WTC11 (cell line): ENCODE measurements around the gene MRE11. TPM values are rescaled to one million over a fixed set of nuclear protein-coding genes. Genes with fewer than 3 reads are reported as not detected.

ENCODE experiments used
- ATAC-seq: fragments of 200-7000 bp; cut with Tn5 transposase; 2 replicates; pipeline ENCODE4 v1.10.0; 2021; ENCODE audit warnings: mild to moderate bottlenecking, moderate library complexity
- CTCF ChIA-PET: fragments of 300-600 bp; sonication (Branson Sonifier 250); formaldehyde crosslinking; loops from one replicate; lab custom pipeline; 2021; ENCODE audit warnings: antibody characterized with exemption; lab: Charles Lee
- POLR2A ChIA-PET: fragments of 350-600 bp; sonication (Branson Sonifier 250); formaldehyde crosslinking; loops from one replicate; lab custom pipeline; 2021; ENCODE audit warnings: antibody characterized with exemption; lab: Charles Lee
- DNase-seq: peaks from one replicate; pipeline ENCODE4 v3.0.0; 2021; ENCODE audit warnings: low spot score
- H3K27ac Mint-ChIP-seq: 2 replicates; pipeline ENCODE4 v1.8.0; 2021; ENCODE audit warnings: mixed read lengths
- H3K27me3 Mint-ChIP-seq: 2 replicates; pipeline ENCODE4 v1.8.0; 2021; ENCODE audit warnings: low read depth, mild to moderate bottlenecking, moderate library complexity, mixed read lengths
- H3K36me3 Mint-ChIP-seq: 2 replicates; pipeline ENCODE4 v1.8.0; 2021; ENCODE audit warnings: mixed read lengths
- H3K4me1 Mint-ChIP-seq: 2 replicates; pipeline ENCODE4 v1.8.0; 2022; ENCODE audit warnings: mixed read lengths
- H3K4me3 Mint-ChIP-seq: 2 replicates; pipeline ENCODE4 v1.8.0; 2021; ENCODE audit warnings: mild to moderate bottlenecking, moderate library complexity, mixed read lengths
- H3K9me3 Mint-ChIP-seq: 2 replicates; pipeline ENCODE4 v1.8.0; 2021; ENCODE audit warnings: mixed read lengths
- ATF1 ChIP-seq: sonication (generic); formaldehyde crosslinking; IDR thresholded peaks from 2 replicates; pipeline ENCODE4 v1.8.1; 2023; ENCODE audit warnings: mild to moderate bottlenecking, moderate library complexity, missing genetic modification reagents
- ELF4 ChIP-seq: sonication (generic); formaldehyde crosslinking; IDR thresholded peaks from 2 replicates; pipeline ENCODE4 v1.8.1; 2022; ENCODE audit warnings: low read depth, mild to moderate bottlenecking, moderate library complexity, missing genetic modification reagents
- ERG ChIP-seq: fragments of 250-450 bp; sonication (Bioruptor Pico); IDR thresholded peaks from 2 replicates; pipeline ENCODE4 v1.8.0; 2021; ENCODE audit warnings: mild to moderate bottlenecking
- ETV6 ChIP-seq: sonication (generic); formaldehyde crosslinking; IDR thresholded peaks from 2 replicates; pipeline ENCODE4 v1.8.1; 2022; ENCODE audit warnings: mild to moderate bottlenecking, missing genetic modification reagents
- FOXK1 ChIP-seq: sonication (generic); formaldehyde crosslinking; IDR thresholded peaks from 2 replicates; pipeline ENCODE4 v1.8.0; 2022; ENCODE audit warnings: mild to moderate bottlenecking, moderate library complexity, missing genetic modification reagents
- GTF2I ChIP-seq: fragments of 250-450 bp; sonication (Bioruptor Pico); conservative IDR thresholded peaks from 2 replicates; pipeline ENCODE4 v1.4.0; 2021; ENCODE audit warnings: mild to moderate bottlenecking
- HMGA2 ChIP-seq: fragments of 250-450 bp; sonication (Bioruptor Pico); IDR thresholded peaks from 2 replicates; pipeline ENCODE4 v1.4.0; 2021; ENCODE audit warnings: mild to moderate bottlenecking, moderate library complexity
- MYBL2 ChIP-seq: sonication (generic); formaldehyde crosslinking; IDR thresholded peaks from 2 replicates; pipeline ENCODE4 v1.8.1; 2023; ENCODE audit warnings: mild to moderate bottlenecking, moderate library complexity, missing genetic modification reagents
- RELA ChIP-seq: sonication (generic); formaldehyde crosslinking; IDR thresholded peaks from 2 replicates; pipeline ENCODE4 v1.8.1; 2022; ENCODE audit warnings: missing genetic modification reagents, mild to moderate bottlenecking, borderline replicate concordance
- SP1 ChIP-seq: sonication (generic); formaldehyde crosslinking; conservative IDR thresholded peaks from 2 replicates; pipeline ENCODE4 v1.8.1; 2022; ENCODE audit warnings: missing genetic modification reagents
- TCF7 ChIP-seq: sonication (generic); formaldehyde crosslinking; IDR thresholded peaks from 2 replicates; pipeline ENCODE4 v1.8.0; 2022; ENCODE audit warnings: mild to moderate bottlenecking, low read depth, missing genetic modification reagents, moderate library complexity
- TEAD1 ChIP-seq: sonication (generic); formaldehyde crosslinking; IDR thresholded peaks from 2 replicates; pipeline ENCODE4 v1.8.0; 2022; ENCODE audit warnings: mild to moderate bottlenecking, missing genetic modification reagents
- TP53 ChIP-seq: sonication (generic); formaldehyde crosslinking; IDR thresholded peaks from 2 replicates; pipeline ENCODE4 v1.8.1; 2023; ENCODE audit warnings: mild to moderate bottlenecking, missing genetic modification reagents
- ZNF121 ChIP-seq: sonication (generic); formaldehyde crosslinking; IDR thresholded peaks from 2 replicates; pipeline ENCODE4 v1.8.0; 2023; ENCODE audit warnings: missing genetic modification reagents
- ZNF396 ChIP-seq: fragments of 250-450 bp; sonication (Bioruptor Pico); IDR thresholded peaks from 2 replicates; pipeline ENCODE4 v1.8.0; 2021; ENCODE audit warnings: mild to moderate bottlenecking, moderate library complexity, borderline replicate concordance
- ZNF512 ChIP-seq: sonication (generic); formaldehyde crosslinking; IDR thresholded peaks from 2 replicates; pipeline ENCODE4 v1.8.1; 2022; ENCODE audit warnings: missing genetic modification reagents, borderline replicate concordance
- total RNA-seq: library from RNA; stranded (reverse); gene quantifications from 3 replicates; pipeline ENCODE4 v1.2.3, GENCODE V29; 2021
- TF ChIP-seq, protein P1 (sequence below): sonication (generic); formaldehyde crosslinking; IDR thresholded peaks from 2 replicates; pipeline ENCODE4 v1.8.1; 2022; ENCODE audit warnings: low read depth, mild to moderate bottlenecking, moderate library complexity, missing genetic modification reagents, borderline replicate concordance
- TF ChIP-seq, protein P2 (sequence below): sonication (generic); formaldehyde crosslinking; IDR thresholded peaks from 2 replicates; pipeline ENCODE4 v1.8.1; 2022; ENCODE audit warnings: mild to moderate bottlenecking, missing genetic modification reagents, moderate library complexity, borderline replicate concordance
- TF ChIP-seq, protein P3 (sequence below): fragments of 250-450 bp; sonication (Bioruptor Pico); IDR thresholded peaks from 2 replicates; pipeline ENCODE4 v2.1.2; 2022; ENCODE audit warnings: mild to moderate bottlenecking, moderate library complexity
- TF ChIP-seq, protein P4 (sequence below): sonication (generic); formaldehyde crosslinking; IDR thresholded peaks from 2 replicates; pipeline ENCODE4 v1.8.1; 2023; ENCODE audit warnings: mild to moderate bottlenecking, moderate library complexity, missing genetic modification reagents
- TF ChIP-seq, protein P5 (sequence below): sonication (generic); formaldehyde crosslinking; IDR thresholded peaks from 2 replicates; pipeline ENCODE4 v1.8.0; 2022; ENCODE audit warnings: mild to moderate bottlenecking, missing genetic modification reagents
- TF ChIP-seq, protein P6 (sequence below): fragments of 250-450 bp; sonication (Bioruptor Pico); IDR thresholded peaks from 2 replicates; pipeline ENCODE4 v1.9.0; 2021; ENCODE audit warnings: mild to moderate bottlenecking
- TF ChIP-seq, protein P7 (sequence below): sonication (generic); formaldehyde crosslinking; conservative IDR thresholded peaks from 2 replicates; pipeline ENCODE4 v1.8.1; 2022; ENCODE audit warnings: mild to moderate bottlenecking, missing genetic modification reagents

The MRE11 gene
- total RNA-seq, 1 experiment from 2014 or later, result 34.3 TPM

DNA sequence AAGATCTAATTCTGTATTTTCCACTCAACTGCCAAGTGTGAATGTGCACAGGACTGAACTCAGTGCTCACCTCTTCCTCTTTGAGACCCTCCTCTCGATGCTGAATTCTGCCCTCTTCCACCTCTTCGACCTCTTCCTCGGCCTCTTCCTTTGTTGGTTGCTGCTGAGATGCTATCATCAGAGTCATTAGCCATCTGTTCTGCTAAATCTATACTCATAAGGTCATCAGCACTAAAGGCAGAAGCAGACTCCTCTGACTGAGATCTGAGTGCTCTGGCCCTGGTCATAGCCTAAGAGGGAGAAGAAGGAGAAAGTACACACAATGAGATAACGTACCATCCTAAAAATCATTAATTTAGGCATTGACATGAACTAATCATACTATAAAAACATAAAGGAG lies 46.5 kb downstream of the MRE11 start:
- Mint-ChIP-seq H3K4me1 (no peaks in the 10 kb centered on the region), H3K27ac (no peak overlapping the region), H3K4me3 (no peak overlapping the region), H3K27me3 (no peaks in the 10 kb centered on the region), H3K9me3 (no peaks in the 10 kb centered on the region), H3K36me3 (peaks cover 19% of the 10 kb centered on the region)
- TF ChIP-seq, protein P1, sequence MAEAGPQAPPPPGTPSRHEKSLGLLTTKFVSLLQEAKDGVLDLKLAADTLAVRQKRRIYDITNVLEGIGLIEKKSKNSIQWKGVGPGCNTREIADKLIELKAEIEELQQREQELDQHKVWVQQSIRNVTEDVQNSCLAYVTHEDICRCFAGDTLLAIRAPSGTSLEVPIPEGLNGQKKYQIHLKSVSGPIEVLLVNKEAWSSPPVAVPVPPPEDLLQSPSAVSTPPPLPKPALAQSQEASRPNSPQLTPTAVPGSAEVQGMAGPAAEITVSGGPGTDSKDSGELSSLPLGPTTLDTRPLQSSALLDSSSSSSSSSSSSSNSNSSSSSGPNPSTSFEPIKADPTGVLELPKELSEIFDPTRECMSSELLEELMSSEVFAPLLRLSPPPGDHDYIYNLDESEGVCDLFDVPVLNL, result no peak
- TF ChIP-seq ZNF512 (CRISPR knock-in tag) (no peak), MYBL2 (no peak), TP53 (CRISPR knock-in tag) (no peak), SP1 (CRISPR knock-in tag) (no peak), HMGA2 (CRISPR knock-in tag) (no peak), TEAD1 (CRISPR knock-in tag) (no peak), FOXK1 (no peak), ELF4 (no peak), ERG (CRISPR knock-in tag) (no peak)
- TF ChIP-seq, protein P2, sequence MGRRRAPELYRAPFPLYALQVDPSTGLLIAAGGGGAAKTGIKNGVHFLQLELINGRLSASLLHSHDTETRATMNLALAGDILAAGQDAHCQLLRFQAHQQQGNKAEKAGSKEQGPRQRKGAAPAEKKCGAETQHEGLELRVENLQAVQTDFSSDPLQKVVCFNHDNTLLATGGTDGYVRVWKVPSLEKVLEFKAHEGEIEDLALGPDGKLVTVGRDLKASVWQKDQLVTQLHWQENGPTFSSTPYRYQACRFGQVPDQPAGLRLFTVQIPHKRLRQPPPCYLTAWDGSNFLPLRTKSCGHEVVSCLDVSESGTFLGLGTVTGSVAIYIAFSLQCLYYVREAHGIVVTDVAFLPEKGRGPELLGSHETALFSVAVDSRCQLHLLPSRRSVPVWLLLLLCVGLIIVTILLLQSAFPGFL, result no peak
- DNase-seq (no peak), ATAC-seq (no peak)
- CTCF ChIA-PET, result no interaction called here
- POLR2A ChIA-PET, result no interaction called here

GRCh38 chr11:94445641-94446040 lies 48.0 kb downstream of the MRE11 start:
- no peaks in the 10 kb centered on the region for H3K9me3 Mint-ChIP-seq
- H3K4me1 Mint-ChIP-seq, result peaks cover 6% of the 10 kb centered on the region; the same call in 1 of the 2 replicates
- H3K36me3 Mint-ChIP-seq, result peaks cover 19% of the 10 kb centered on the region
- DNase-seq (no peak), ATAC-seq (no peak)
- CTCF ChIA-PET, result interaction anchor here (1.0 kb wide), 1 partner anchor 28 kb away, joined by 3 read pairs; no protein-coding TSS in a partner anchor
- H3K4me3 Mint-ChIP-seq, result no peak overlapping the region
- POLR2A ChIA-PET, result no interaction called here
- H3K27ac Mint-ChIP-seq, result no peak overlapping the region
- TF ChIP-seq, protein P3, sequence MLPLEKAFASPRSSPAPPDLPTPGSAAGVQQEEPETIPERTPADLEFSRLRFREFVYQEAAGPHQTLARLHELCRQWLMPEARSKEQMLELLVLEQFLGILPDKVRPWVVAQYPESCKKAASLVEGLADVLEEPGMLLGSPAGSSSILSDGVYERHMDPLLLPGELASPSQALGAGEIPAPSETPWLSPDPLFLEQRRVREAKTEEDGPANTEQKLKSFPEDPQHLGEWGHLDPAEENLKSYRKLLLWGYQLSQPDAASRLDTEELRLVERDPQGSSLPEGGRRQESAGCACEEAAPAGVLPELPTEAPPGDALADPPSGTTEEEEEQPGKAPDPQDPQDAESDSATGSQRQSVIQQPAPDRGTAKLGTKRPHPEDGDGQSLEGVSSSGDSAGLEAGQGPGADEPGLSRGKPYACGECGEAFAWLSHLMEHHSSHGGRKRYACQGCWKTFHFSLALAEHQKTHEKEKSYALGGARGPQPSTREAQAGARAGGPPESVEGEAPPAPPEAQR (CRISPR knock-in tag), result no peak
- TF ChIP-seq ETV6 (CRISPR knock-in tag) (no peak), MYBL2 (no peak), ZNF121 (CRISPR knock-in tag) (no peak), GTF2I (CRISPR knock-in tag) (no peak), RELA (CRISPR knock-in tag) (no peak), ZNF396 (CRISPR knock-in tag) (no peak), TCF7 (CRISPR knock-in tag) (no peak), ELF4 (no peak), ATF1 (no peak), TP53 (CRISPR knock-in tag) (no peak)
- TF ChIP-seq, protein P4, sequence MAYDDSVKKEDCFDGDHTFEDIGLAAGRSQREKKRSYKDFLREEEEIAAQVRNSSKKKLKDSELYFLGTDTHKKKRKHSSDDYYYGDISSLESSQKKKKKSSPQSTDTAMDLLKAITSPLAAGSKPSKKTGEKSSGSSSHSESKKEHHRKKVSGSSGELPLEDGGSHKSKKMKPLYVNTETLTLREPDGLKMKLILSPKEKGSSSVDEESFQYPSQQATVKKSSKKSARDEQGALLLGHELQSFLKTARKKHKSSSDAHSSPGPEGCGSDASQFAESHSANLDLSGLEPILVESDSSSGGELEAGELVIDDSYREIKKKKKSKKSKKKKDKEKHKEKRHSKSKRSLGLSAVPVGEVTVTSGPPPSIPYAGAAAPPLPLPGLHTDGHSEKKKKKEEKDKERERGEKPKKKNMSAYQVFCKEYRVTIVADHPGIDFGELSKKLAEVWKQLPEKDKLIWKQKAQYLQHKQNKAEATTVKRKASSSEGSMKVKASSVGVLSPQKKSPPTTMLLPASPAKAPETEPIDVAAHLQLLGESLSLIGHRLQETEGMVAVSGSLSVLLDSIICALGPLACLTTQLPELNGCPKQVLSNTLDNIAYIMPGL (CRISPR knock-in tag), result no peak
- TF ChIP-seq, protein P5, sequence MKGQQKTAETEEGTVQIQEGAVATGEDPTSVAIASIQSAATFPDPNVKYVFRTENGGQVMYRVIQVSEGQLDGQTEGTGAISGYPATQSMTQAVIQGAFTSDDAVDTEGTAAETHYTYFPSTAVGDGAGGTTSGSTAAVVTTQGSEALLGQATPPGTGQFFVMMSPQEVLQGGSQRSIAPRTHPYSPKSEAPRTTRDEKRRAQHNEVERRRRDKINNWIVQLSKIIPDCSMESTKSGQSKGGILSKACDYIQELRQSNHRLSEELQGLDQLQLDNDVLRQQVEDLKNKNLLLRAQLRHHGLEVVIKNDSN (CRISPR knock-in tag), result no peak
- TF ChIP-seq, protein P6, sequence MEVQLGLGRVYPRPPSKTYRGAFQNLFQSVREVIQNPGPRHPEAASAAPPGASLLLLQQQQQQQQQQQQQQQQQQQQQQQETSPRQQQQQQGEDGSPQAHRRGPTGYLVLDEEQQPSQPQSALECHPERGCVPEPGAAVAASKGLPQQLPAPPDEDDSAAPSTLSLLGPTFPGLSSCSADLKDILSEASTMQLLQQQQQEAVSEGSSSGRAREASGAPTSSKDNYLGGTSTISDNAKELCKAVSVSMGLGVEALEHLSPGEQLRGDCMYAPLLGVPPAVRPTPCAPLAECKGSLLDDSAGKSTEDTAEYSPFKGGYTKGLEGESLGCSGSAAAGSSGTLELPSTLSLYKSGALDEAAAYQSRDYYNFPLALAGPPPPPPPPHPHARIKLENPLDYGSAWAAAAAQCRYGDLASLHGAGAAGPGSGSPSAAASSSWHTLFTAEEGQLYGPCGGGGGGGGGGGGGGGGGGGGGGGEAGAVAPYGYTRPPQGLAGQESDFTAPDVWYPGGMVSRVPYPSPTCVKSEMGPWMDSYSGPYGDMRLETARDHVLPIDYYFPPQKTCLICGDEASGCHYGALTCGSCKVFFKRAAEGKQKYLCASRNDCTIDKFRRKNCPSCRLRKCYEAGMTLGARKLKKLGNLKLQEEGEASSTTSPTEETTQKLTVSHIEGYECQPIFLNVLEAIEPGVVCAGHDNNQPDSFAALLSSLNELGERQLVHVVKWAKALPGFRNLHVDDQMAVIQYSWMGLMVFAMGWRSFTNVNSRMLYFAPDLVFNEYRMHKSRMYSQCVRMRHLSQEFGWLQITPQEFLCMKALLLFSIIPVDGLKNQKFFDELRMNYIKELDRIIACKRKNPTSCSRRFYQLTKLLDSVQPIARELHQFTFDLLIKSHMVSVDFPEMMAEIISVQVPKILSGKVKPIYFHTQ (CRISPR knock-in tag), result no peak
- TF ChIP-seq, protein P7, sequence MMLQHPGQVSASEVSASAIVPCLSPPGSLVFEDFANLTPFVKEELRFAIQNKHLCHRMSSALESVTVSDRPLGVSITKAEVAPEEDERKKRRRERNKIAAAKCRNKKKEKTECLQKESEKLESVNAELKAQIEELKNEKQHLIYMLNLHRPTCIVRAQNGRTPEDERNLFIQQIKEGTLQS, result no peak
- H3K27me3 Mint-ChIP-seq, result no peaks in the 10 kb centered on the region
